ENCODE results near the gene IFI44.

IFI44 gene

DNA sequence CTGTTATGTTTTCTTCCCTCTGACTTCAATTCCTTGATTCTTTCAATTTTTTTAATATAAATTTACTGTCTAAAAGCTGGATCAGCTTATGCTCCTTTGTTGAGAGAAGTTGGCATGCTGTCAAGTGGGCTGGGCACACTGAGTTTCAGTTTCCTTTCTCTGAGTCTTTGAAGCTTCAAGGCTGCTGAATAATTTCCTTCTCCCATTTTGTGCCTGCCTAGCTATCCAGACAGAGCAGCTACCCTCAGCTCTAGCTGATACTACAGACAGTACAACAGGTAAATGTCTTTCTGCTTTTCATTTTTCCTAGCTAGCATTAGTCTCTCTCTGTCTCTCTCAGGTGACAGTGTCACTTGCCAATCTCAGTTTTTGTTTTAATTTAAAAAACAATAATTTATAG, at the start of gene IFI44:
Gene IFI44, plus strand, starts transcription at position 204 of the 400 bp plus-strand sequence. CDS start 365 bp downstream, outside the sequence.
- peak; percentile 75 for DNase-seq

GRCh38 chr1:78601068-78601467, 48.6 kb upstream of the IFI44 start:
- no peak for DNase-seq

DNA sequence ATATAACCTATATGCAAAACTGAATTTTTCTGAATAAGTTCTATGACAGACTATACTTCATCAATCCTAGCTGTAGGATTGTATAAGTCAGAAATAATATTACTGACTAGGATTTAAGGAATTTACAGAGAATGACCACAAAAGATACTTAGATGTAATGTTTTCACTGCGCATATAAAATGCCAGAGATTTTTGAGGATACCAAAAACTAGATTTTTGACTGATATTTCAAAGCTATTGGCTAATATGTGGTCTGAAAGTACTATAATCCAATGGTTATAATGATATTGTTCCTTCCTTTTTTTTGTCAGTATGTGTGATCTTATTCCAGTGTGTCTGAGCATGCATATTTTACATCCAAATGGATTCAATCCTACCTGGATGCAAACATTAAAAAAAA, 46.4 kb upstream of the IFI44 start:
- no peak for DNase-seq

GRCh38 chr1:78604643-78605042, 45.0 kb upstream of the IFI44 start:
- DNase-seq: no peak

DNA sequence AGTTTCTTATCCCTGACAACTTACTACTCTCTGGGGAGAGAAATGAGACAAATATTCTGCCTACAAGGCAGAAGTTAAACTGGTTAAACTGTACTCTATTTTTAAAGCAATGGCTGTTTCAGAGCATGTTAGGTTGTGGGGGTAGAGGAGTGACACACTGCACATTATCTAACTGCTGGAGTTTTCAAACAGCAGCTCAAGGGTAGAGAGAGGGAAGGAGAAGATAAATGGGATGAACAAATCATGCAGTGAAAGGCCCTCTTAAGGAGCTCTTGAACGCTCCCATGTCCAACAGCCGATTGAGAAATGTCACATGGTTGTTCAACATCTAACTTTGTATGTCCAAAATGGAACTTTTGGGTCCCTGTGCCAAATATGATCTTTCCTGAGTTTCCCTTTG, 43.4 kb upstream of the IFI44 start:
- DNase-seq: no peak

- DNase-seq: no peak
These were observed 42.2 kb upstream of the IFI44 start for GRCh38 chr1:78607334-78607927.

GRCh38 chr1:78607944-78608343, 41.7 kb upstream of the IFI44 start:
- no peak for DNase-seq

DNA sequence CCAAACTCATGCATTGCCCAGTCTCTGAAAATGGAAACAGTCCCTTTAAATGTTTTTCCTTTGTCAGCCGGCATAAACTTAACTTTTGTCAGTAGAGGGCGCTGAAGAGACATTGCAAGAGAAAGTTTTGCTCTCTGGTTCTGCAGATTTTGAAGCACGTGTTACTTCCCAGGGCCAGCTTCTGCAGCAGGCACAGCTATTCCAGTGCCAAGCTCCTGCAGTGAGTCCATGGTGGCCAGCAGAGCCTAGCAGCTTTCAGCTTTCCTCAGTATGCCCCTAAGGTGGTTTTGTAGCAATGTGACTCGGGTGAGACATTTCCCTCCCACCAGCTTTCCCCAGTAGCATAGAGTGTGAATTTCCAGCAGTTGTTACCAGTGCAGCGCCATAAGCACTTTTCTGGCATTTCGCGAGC, 32.0 kb upstream of the IFI44 start:
- DNase-seq: peak; percentile 81

GRCh38 chr1:78619032-78619431, 30.6 kb upstream of the IFI44 start:
- DNase-seq: no peak

DNA sequence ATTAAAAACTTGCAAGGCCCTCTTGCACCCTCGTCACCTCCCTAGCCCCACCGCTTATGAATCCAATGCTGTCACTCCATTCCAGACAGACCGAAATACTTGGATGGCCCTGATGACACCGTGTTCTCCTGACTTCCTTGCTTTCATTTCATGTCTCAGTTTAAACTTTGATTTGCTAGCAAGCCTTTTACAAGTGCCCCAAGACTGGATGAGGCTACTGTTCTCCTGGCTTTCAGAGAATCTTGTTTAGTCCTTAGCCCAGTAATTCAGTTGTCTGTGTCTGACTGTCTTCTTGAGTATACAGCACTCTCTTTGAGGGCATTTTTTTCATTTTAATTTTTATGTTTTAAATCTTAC, 30.2 kb upstream of the IFI44 start:
- DNase-seq: no peak

- DNase-seq: peak; percentile 45
These were observed 29.6 kb upstream of the IFI44 start, which contains the start of gene IFI44L for GRCh38 chr1:78619803-78620579. Gene IFI44L, plus strand, starts transcription at chr1:78620448. Its CDS starts 7,468 bp downstream, at chr1:78627916.

DNA sequence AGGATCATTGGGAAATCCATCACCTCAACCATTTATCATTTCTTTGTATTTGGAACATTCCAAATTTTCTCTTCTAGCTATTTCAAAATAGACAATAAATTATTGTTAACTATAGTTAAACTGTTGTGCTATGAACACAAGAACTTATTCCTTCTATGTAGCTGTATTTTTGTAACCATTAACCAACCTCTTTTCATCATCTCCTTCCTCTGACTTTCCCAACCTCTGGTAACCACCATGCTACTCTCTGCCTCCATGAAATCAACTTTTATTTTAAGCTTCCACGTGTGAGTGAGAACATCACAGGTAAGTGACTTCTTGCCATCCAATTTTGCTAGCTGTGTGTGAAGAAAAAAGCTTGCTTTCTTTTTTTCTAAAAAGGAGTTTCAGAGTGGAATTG, 29.0 kb upstream of the IFI44 start:
- DNase-seq: no peak

GRCh38 chr1:78622548-78622947, 27.1 kb upstream of the IFI44 start:
- DNase-seq: no peak

DNA sequence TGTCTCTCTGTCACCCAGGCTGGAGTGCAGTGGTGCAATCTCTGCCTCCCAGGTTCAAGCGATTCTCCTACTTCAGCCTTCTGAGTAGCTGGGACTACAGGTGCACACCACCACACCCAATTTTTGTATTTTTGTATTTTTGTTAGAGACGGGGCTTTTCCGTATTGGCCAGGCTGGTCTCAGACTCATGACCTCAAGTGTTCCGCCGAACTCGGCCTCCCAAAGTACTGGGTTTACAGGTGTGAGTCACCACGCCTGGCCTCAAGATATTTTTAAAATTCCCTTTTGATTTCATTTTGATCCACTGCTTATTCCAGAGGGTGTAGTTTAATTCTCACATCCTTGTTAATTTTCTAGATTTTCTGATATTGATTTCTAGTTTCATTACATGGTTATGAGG, 25.6 kb upstream of the IFI44 start:
- no peak for DNase-seq

DNA sequence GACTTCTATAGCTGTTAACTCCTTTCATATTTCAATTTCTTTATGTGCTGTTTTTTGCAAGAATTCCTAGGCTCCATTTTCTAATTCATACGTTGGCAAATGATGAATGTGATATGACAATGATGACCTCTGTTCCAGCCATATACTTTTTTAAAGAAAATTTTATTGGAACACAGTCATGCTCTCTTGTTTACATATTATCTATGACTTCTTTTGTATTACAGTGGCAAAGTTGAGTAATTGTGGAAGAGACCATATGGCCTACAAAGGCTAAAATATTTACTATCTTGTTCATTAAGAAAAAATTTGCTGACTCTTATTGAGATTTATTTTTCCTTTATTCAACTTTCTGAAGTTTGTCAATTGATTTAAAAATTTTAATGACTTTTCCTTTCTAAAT, 22.3 kb upstream of the IFI44 start:
- DNase-seq: no peak

DNA sequence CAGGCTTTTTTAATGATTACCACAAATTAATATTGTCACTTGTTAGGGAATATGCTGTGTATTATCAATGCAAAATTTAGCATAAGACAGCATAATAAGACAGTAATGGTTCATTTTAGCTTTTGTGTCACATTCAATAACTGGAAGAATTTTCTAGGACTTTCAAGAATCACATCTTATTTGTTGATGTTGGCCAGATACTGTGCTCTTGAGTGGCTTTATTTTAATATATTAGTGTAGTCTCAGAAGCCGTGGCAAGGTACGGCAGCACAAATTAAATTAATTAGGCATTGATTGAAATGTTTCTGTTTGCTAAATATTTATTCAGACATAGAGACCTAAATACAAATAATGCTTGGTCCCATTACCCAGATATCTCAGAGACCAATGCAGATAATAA, 19.0 kb upstream of the IFI44 start:
- DNase-seq: no peak

GRCh38 chr1:78633209-78633608, 16.4 kb upstream of the IFI44 start:
- DNase-seq: no peak

GRCh38 chr1:78640462-78640861, 9.2 kb upstream of the IFI44 start:
- no peak for DNase-seq

GRCh38 chr1:78641558-78641957, 8.1 kb upstream of the IFI44 start:
- DNase-seq: no peak

- no peak for DNase-seq
These were observed 3.9 kb upstream of the IFI44 start for GRCh38 chr1:78645723-78646122.

DNA sequence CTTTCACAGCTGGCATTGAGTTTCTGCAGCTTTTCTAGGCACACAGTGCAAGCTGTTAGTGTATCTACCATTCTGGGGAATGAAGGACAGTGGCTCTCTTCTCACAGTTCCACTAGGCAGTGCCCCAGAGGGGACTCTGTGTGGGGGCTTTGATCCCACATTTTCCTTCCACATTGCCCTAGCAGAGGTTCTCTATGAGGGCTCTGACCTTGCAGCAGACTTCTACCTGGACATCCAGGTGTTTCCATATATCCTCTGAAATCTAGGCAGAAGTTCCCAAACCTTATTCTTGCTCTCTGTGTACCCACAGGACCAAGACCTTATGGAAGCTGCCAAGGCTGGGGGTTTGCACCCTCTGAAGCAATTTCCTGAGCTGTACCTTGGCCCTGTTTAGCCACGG, 2.4 kb upstream of the IFI44 start:
- no peak for DNase-seq

DNA sequence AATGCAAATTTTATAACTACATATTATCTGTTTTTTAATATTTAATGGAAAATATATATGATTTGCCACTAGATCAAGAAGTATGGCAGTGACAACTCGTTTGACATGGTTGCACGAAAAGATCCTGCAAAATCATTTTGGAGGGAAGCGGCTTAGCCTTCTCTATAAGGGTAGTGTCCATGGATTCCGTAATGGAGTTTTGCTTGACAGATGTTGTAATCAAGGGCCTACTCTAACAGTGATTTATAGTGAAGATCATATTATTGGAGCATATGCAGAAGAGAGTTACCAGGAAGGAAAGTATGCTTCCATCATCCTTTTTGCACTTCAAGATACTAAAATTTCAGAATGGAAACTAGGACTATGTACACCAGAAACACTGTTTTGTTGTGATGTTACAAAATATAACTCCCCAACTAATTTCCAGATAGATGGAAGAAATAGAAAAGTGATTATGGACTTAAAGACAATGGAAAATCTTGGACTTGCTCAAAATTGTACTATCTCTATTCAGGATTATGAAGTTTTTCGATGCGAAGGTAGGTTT, 556 bp downstream of the IFI44 start:
- DNase-seq: peak; percentile 4

- DNase-seq: peak; percentile 19
These were observed 1.6 kb downstream of the IFI44 start for GRCh38 chr1:78651241-78651640.

DNA sequence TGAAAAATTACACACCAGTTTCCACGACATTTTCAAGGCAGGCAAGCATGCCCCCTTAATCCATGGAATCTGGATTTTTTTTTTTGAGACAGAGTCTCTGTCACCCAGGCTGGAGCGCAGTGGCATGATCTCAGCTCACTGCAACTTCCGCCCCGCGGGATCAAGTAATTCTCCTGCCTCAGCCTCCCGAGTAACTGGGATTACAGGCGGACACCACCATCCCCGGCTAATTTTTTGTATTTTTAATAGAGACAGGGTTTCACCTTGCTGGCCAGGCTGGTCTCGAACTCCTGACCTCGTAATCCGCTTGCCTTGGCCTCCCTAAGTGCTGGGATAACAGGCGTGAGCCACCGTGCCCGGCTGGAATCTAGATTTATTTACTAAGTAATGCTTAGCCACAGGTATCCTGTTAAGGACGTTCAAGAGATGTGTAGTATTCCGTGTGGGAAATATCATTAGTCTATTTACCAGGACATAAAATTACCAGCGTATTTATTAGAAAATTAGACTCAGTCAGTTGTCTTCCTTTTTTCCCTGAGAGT, 2.5 kb downstream of the IFI44 start:
- DNase-seq: no peak
